ENCODE data around the gene MARCHF9. TPM values are rescaled to one million over a fixed set of nuclear protein-coding genes. Genes with fewer than 3 reads are reported as not detected.

MARCHF9 gene
- total RNA-seq, 2 experiments from 2014 or later = 29.2 to 31.4 TPM

DNA sequence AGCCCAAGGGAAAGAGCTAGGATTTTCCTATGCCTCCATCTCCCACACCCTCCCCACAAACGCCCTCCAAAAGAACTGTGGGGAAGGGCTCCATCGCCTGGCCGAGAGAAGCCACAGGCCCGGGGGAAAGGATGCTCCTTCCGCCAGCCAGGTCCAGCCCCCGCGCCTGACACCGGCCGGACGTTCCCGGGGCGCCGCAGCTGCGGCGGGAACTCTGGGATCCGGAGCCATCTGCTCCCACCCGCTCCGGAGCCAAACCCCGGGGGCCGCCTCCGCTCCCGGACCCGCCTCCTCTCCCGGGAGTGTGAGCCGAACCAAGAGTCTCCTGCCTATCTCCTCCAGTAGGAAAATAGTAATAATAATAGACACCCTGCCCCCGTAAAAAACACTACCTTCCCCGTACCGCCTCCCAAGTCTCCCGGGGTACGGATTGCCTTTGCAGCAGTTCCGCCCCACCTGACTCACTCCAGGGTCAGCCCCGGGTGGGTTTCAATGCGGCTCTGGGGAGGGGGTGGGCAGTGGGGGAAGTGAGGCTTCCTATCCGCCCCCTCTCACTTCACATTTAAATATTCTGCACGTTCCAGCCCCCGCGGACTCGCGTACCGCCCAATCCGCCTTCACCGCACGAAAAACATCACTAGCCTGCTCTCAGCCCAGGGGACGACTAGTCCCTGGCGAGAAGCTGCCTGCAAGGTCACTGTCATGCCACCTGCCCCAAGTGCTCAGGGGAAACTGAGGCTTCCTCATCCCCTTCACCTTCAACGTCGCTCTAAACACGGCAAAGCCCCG lies 18.8 kb upstream of the MARCHF9 start:
- Mint-ChIP-seq H3K27me3 (no peaks in the 10 kb centered on the region), H3K27ac (no peak overlapping the region), H3K9me3 (no peaks in the 10 kb centered on the region), H3K4me3 (no peak overlapping the region), H3K4me1 (peaks cover 30% of the 10 kb centered on the region), H3K36me3 (ENCODE audit: low read depth) (peaks cover 66% of the 10 kb centered on the region)
- DNase-seq = no peak
- CTCF ChIA-PET = no interaction called here
- POLR2A ChIA-PET = interaction anchor here (1.4 kb wide), 1 partner anchor 16 kb away, joined by 6 read pairs; no protein-coding TSS in a partner anchor

DNA sequence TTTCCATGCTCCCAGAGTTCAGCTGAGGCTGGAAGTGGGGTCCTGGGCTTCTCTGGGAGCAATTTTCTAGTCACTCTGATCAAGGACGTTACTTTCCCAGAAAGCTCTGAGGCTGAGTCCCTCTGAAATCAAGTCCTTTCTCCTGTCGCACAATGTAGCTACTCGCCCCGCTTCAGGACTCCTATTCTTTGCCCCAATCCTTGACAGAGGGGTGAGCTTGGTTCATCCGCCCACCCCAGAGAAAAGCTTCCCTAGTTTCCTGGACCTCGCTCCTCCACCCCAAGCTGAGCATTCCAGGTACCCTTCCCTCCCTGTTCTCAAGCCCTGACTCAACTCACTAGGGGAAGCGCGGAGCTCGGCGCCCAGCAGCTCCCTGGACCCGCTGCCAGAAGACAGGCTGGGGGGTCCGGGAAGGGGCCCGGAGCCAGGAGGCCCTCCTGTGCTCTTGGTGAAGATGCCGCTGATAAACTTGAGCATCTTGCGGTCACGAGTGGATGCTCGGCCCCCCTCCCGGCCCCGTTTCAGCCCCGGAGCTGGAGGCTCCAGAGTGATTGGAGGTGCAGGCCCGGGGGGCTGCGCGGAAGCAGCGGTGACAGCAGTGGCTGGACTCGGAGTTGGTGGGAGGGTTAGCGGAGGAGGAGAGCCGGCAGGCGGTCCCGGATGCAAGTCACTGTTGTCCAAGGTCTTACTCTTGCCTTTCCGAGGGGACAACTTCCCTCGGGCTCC lies 18.0 kb upstream of the MARCHF9 start:
- H3K27ac Mint-ChIP-seq = no peak overlapping the region
- H3K4me3 Mint-ChIP-seq = no peak overlapping the region
- POLR2A ChIA-PET = no interaction called here
- CTCF ChIA-PET = no interaction called here
- H3K27me3 Mint-ChIP-seq = no peaks in the 10 kb centered on the region
- H3K9me3 Mint-ChIP-seq = no peaks in the 10 kb centered on the region
- DNase-seq = no peak
- peaks cover 30% of the 10 kb centered on the region for H3K4me1 Mint-ChIP-seq
- peaks cover 62% of the 10 kb centered on the region for H3K36me3 Mint-ChIP-seq (ENCODE audit: low read depth)

DNA sequence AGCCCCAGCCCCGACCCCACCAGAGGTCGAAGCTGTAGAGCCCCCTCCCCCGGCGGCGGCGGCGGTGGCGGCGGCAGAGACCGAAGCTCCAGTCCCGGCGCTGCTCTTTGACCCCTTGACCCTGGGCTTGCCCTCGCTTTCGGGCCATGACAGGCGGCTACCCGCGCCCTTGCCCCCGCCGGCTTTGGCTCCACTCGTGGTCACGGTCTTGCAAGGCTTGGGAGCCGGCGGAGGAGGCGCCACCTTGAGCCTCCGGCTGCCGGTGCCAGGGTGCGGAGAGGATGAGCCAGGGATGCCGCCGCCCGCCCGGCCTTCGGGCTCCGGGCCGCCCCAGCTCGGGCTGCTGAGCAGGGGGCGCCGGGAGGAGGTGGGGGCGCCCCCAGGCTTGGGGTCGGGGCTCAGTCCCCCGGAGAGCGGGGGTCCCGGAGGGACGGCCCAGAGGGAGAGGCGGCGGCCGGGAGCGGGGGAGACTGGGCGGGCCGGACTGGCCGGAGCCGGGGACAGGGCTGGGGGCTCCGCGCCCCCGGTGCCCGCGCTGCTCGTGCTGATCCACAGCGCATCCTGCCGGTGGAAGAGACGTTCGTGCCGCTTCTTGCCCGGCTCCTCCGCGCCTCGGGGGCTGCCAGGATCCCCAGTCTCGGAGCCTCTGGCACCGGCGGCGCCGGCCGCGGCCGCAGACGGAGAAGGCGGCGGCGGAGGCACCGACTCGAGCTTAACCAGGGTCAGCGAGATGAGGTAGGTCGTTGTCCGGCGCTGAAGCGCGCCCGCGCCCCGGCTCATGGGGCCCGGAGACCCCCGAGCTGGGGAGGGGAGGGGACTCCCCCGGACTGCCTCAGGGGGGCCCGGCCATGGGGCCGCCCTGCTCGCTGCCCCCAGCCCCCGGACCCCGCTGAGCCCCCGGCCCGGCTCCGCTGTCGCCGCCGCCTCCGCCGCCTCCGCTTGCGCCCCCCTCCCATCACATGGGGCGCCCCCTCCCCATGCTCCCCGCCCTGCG lies 17.1 kb upstream of the MARCHF9 start:
- Mint-ChIP-seq H3K36me3 (ENCODE audit: low read depth) (peaks cover 53% of the 10 kb centered on the region), H3K9me3 (no peaks in the 10 kb centered on the region), H3K27me3 (no peaks in the 10 kb centered on the region), H3K27ac (no peak overlapping the region), H3K4me3 (no peak overlapping the region), H3K4me1 (peaks cover 37% of the 10 kb centered on the region)
- no peak for DNase-seq
- ChIA-PET POLR2A (no interaction called here), CTCF (no interaction called here)

DNA sequence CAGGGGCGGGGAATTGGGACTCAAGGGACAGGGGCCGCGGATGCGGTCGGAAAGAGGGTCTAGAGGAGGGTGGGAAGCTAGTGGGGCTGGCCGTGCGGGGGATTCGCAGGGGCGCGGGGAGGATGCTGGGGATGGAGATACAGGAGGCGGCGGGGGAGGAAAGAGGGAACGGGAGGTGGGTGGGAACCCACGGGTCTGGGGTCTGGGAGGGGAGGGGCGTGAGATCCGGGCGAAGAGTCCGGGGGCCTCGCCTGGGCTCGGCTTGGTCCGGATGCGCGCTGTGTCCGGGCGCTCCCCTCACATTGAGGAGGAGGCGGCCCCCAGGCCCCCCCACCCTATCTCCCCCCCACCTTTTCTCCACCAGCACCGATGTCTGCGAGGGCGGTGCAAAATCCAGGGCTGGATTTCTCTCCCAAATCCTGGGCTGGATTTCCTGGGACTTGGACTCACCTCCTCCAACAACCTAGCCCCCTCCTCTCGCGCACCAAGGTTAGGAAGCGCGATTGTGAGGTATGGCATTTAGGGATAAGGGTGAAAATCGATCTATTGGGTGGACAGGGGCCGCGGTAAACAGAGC lies 16.2 kb upstream of the MARCHF9 start, which contains the start of gene AGAP2:
AGAP2 (minus strand) TSS at position 82 of the 577 bp plus-strand sequence. CDS start 496 bp downstream, outside the sequence.
- Mint-ChIP-seq H3K9me3 (no peaks in the 10 kb centered on the region), H3K36me3 (ENCODE audit: low read depth) (peaks cover 43% of the 10 kb centered on the region), H3K4me1 (peaks cover 42% of the 10 kb centered on the region), H3K4me3 (peak within 1 kb of the TSS; percentile 63), H3K27me3 (no peaks in the 10 kb centered on the region), H3K27ac (peak within 1 kb of the TSS; percentile 80)
- DNase-seq = no peak
- ChIA-PET CTCF (no interaction called here), POLR2A (no interaction called here)

DNA sequence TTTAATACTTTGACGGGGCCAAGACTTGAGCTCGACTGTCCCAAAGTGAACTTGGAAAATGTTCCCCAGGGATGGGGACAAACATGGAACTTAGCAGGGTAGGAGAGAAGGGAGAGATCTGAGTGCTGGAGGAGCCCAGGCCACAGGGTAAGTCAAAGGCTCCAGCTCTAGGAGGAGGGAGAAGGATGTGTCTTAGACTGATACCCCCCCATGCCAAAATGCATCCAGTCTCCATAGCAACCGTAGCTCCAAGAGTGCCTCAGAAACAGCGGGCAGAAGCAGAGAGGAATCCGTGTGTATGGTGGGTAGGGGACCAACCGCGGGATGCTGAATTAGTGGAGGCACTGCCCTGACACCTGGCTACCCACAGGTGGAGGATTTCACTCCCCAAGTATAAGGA lies 15.5 kb upstream of the MARCHF9 start:
- Mint-ChIP-seq H3K27ac (peak overlapping the region; percentile 80), H3K4me3 (peak overlapping the region; percentile 63), H3K4me1 (peaks cover 49% of the 10 kb centered on the region), H3K27me3 (no peaks in the 10 kb centered on the region), H3K36me3 (ENCODE audit: low read depth) (peaks cover 38% of the 10 kb centered on the region), H3K9me3 (no peaks in the 10 kb centered on the region)
- no peak for DNase-seq
- ChIA-PET CTCF (no interaction called here), POLR2A (interaction anchor here (3.3 kb wide), 1 partner anchor 19 kb away, joined by 27 read pairs; no protein-coding TSS in a partner anchor)

DNA sequence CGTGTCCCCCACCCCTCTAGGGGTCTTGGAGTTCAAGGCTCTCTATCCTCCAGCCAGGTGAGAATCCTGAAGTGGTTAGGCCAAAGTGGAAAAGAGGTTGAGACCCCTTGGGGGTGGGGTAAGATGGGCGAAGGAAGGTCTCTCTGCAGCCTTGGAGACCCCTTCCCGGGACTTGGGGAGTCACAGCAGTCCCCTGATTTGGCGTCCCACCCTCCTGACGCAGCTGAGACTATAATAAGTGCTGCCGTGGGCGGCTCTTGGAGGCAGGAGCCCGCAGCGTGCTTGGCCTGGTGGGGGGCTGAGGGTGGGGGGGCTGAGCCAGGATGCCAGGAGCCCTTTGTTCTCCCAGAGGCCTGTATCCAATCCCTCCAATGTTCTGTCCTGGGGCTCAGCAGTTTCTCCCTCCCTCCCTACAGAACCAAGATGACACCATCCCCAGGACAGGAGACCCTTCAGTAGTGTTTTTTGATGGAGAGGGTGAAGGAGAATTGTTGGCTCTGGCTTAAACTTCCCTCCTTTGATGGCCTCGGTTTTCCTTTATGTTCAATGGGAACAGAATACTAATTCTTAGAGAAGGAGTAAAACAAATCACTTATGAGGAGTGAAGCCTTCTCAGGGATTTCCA lies 14.9 kb upstream of the MARCHF9 start:
- CTCF ChIA-PET = interaction anchor here (1.6 to 2.5 kb wide), 3 partner anchors 17 to 281 kb away, joined by 6 to 16 read pairs (median 9); partner anchors contain the start of gene GLI1
- Mint-ChIP-seq H3K4me1 (peaks cover 52% of the 10 kb centered on the region), H3K4me3 (peak overlapping the region; percentile 83), H3K36me3 (ENCODE audit: low read depth) (peaks cover 35% of the 10 kb centered on the region), H3K9me3 (no peaks in the 10 kb centered on the region), H3K27ac (no peak overlapping the region), H3K27me3 (no peaks in the 10 kb centered on the region)
- POLR2A ChIA-PET = interaction anchor here (1.6 to 3.3 kb wide), 5 partner anchors 9 to 262 kb away, joined by 3 to 27 read pairs (median 12); no protein-coding TSS in a partner anchor
- no peak for DNase-seq

DNA sequence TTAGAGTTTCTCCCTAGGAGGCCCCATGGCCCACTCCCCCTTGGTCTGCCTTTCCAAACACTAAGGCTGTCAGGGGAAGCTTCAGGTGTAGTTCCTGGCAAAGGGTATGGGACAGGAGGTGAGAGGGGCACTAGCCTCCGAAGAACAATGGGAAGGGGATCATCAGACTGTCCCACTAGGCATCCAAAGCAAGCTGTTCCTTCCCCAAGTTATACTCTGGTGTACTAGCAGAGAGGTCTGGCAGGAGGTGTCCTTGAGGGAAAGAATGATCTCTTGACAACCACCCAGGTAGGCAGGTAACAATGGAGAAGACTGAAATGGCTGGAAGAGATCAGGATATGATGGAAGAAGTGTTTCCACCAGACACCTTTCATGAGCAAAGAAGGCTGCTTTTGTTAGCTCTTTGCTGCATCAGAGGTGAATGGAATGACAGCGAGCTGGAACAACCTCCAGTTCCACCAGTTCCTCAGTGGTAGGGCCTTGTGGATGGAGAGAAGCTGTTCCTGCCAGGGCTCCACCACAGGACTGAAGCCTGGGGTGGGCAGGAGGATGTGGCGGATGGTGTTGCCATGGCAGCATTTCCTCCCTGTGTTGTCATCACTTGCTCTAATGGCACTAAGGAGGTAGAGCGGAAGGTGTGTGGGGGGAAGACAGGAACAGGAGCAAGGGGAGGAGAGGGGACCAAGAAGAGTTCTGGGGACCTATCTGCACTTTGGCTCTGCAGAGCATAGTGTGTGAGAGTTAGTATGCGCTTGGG lies 14.1 kb upstream of the MARCHF9 start:
- peaks cover 32% of the 10 kb centered on the region for H3K36me3 Mint-ChIP-seq (ENCODE audit: low read depth)
- H3K27me3 Mint-ChIP-seq = no peaks in the 10 kb centered on the region
- DNase-seq = peak; percentile 92
- POLR2A ChIA-PET = interaction anchor here (0.6 to 3.3 kb wide), 17 partner anchors 10 to 263 kb away, joined by 3 to 27 read pairs (median 5); partner anchors contain the start of genes CDK4, DDIT3, METTL1 and OS9
- CTCF ChIA-PET = interaction anchor here (0.8 to 2.5 kb wide), 18 partner anchors 9 to 282 kb away, joined by 3 to 16 read pairs (median 4); partner anchors contain the start of genes CDK4, EEF1AKMT3, GLI1 and METTL1
- H3K4me3 Mint-ChIP-seq = peak overlapping the region; percentile 83
- H3K4me1 Mint-ChIP-seq = peaks cover 58% of the 10 kb centered on the region
- peak overlapping the region; percentile 89 for H3K27ac Mint-ChIP-seq
- H3K9me3 Mint-ChIP-seq = no peaks in the 10 kb centered on the region

DNA sequence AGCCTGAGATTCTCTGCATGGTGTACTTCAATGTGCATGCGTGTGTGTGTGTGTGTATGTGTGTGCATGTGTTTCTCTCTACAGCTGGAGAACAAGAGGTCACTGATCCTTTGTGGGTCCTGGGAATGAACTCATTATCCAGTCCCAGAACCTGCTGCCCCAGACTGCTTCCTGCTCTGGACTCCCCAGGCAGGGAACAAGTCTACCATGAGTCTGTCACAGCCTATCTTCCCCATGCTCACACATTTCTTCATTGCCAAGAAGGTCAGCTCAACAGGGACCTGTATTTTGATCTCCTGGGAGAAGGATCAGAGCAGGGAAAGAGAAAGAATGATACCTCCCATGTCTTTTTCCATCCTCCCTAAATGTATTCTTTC lies 13.5 kb upstream of the MARCHF9 start:
- ChIA-PET CTCF (interaction anchor here (0.8 to 2.5 kb wide), 18 partner anchors 9 to 283 kb away, joined by 3 to 16 read pairs (median 4); partner anchors contain the start of genes CDK4, EEF1AKMT3, GLI1 and METTL1), POLR2A (interaction anchor here (0.7 to 3.3 kb wide), 18 partner anchors 9 to 264 kb away, joined by 3 to 27 read pairs (median 5); partner anchors contain the start of genes CDK4, DDIT3, METTL1 and OS9)
- Mint-ChIP-seq H3K9me3 (no peaks in the 10 kb centered on the region), H3K4me1 (peaks cover 62% of the 10 kb centered on the region), H3K27ac (peak overlapping the region; percentile 89), H3K4me3 (peak overlapping the region; percentile 83), H3K27me3 (no peaks in the 10 kb centered on the region), H3K36me3 (ENCODE audit: low read depth) (peaks cover 33% of the 10 kb centered on the region)
- DNase-seq = no peak

DNA sequence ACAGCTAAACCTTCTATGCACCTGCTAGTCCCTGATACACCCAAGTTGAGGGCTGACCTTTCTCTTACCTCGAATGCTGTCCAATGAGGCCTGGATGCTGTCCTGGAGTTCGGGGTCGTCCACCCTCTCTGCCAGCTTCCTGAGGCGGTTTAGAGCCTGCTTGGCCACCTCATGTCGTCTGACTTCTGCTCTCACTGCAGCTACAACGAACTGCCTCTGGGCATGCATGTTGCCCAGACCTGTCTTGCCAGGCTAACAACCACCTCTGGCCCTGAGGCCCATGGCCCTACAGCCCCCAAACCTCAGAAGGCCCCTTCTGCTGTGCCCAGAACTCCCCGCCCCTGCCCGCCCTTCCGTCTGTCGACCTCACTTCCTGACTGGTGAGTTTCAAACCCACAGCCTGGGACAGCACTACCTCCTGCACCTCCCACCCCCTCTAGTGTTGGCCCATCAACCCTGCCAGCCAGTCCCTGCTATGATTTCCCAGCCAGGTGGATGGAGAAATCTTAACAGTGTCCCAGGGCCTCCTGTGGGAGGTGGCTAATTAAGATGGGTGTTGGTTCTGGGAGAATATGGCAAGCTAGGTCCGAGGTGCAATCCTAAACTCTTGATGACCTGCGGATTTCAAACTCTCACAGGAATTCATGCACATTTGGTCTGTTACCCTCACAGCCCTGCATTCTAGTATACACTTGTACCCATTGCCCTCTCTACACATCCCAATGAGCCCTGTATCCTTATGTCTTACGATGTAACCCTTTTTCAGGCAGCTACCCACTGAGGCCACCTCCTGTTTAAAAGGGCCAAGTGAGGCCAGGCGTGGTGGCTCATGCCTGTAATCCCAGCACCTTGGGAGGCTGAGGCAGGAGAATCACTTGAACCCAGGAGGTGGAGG lies 12.8 kb upstream of the MARCHF9 start:
- no peaks in the 10 kb centered on the region for H3K9me3 Mint-ChIP-seq
- peaks cover 33% of the 10 kb centered on the region for H3K36me3 Mint-ChIP-seq (ENCODE audit: low read depth)
- POLR2A ChIA-PET = interaction anchor here (0.7 to 3.3 kb wide), 16 partner anchors 8 to 221 kb away, joined by 3 to 27 read pairs (median 5); partner anchors contain the start of genes CDK4, DDIT3, METTL1 and OS9
- DNase-seq = peak; percentile 88
- no peaks in the 10 kb centered on the region for H3K27me3 Mint-ChIP-seq
- peak overlapping the region; percentile 83 for H3K4me3 Mint-ChIP-seq
- peaks cover 61% of the 10 kb centered on the region for H3K4me1 Mint-ChIP-seq
- peak overlapping the region; percentile 89 for H3K27ac Mint-ChIP-seq
- CTCF ChIA-PET = interaction anchor here (0.9 to 2.5 kb wide), 17 partner anchors 8 to 283 kb away, joined by 3 to 16 read pairs (median 4); partner anchors contain the start of genes CDK4, EEF1AKMT3, GLI1 and METTL1

DNA sequence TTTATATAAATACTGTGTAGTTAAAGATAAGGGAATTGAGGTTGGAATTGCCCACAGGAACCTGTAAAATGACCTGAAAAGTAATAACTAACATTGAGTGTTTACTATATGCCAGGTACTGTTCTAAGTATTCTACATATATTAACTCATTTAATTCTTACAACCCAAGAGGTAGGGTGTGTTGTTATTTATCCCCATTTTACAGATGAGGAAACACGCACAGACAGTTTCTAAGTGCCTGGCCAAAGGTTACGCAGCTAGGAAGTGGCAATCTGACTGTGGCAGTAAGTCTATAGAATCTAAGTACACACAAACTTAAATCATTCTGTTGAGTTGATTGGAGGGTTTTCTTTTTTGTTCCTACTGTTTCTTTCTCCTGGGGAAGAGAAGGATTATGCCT lies 11.1 kb upstream of the MARCHF9 start:
- CTCF ChIA-PET = interaction anchor here (2.4 kb wide), 2 partner anchors 13 to 16 kb away, joined by 8 to 15 read pairs; no protein-coding TSS in a partner anchor
- no peaks in the 10 kb centered on the region for H3K27me3 Mint-ChIP-seq
- no peaks in the 10 kb centered on the region for H3K9me3 Mint-ChIP-seq

More for the DNA sequence above, 11.1 kb upstream of the MARCHF9 start:
- Mint-ChIP-seq H3K36me3 (ENCODE audit: low read depth) (peaks cover 44% of the 10 kb centered on the region), H3K4me3 (peak overlapping the region; percentile 77), H3K4me1 (peaks cover 63% of the 10 kb centered on the region), H3K27ac (peak overlapping the region; percentile 93)
- no peak for DNase-seq
- POLR2A ChIA-PET = interaction anchor here (0.8 to 2.9 kb wide), 5 partner anchors 12 to 283 kb away, joined by 3 to 11 read pairs (median 5); partner anchors contain the start of genes EEF1AKMT3, MARCHF9, METTL1 and OS9
